H1 (cell line): ENCODE measurements around the gene LHCGR. TPM values are rescaled to one million over a fixed set of nuclear protein-coding genes. Genes with fewer than 3 reads are reported as not detected.

Experiments
- CHD1 ChIP-seq: IDR thresholded peaks from 2 replicates; pipeline ENCODE4 v1.6.1; 2012; ENCODE audit warnings: low read depth, low read length, improper control_type of control experiment
- HDAC6 ChIP-seq: IDR thresholded peaks from one replicate; pipeline ENCODE4 v1.7.1; 2012; ENCODE audit warnings: low read depth, mild to moderate bottlenecking, inconsistent platforms, low read length, moderate library complexity
- KDM1A ChIP-seq: fragments of 200-600, 300-600 bp; sonication (generic); IDR thresholded peaks from 2 replicates; pipeline ENCODE4 v1.7.1; 2016; ENCODE audit warnings: mild to moderate bottlenecking, low read length, borderline replicate concordance
- SRF ChIP-seq: IDR thresholded peaks from 2 replicates; pipeline ENCODE4 v1.6.1; 2011; ENCODE audit warnings: mild to moderate bottlenecking, low read depth, low read length, moderate library complexity
- polyA plus RNA-seq, 7 experiments: library from polyadenylated mRNA; depleted of rRNA in 3 of 7; stranded (reverse) in 5 of 7; unstranded in 2 of 7; fragments of >200 nt in 5 of 7; fragments of 200-250 nt in 2 of 7; gene quantifications; 1 replicate in 5 of 7; 2 replicates in 1 of 7; 4 replicates in 1 of 7; pipeline versions ENCODE4 v1.2.1 to v1.2.3, GENCODE V29; 2011 to 2013; ENCODE audit warnings: missing spikeins in 2 of 7, mixed read lengths in 2 of 7
- total RNA-seq: library from RNA; stranded (reverse); fragmentation: NEBNext Ultra II Directional; extraction: Animal tissue kit (Norgen Biotek cat#: 25700); gene quantifications from 2 replicates; pipeline ENCODE4 v1.2.1, GENCODE V29; 2021

LHCGR gene
- total and polyA plus RNA-seq, 2 of the 8 experiments (the other 6 are each of a cell fraction or from before 2014, with no cell fraction given): 0.30 to 0.73 TPM

DNA sequence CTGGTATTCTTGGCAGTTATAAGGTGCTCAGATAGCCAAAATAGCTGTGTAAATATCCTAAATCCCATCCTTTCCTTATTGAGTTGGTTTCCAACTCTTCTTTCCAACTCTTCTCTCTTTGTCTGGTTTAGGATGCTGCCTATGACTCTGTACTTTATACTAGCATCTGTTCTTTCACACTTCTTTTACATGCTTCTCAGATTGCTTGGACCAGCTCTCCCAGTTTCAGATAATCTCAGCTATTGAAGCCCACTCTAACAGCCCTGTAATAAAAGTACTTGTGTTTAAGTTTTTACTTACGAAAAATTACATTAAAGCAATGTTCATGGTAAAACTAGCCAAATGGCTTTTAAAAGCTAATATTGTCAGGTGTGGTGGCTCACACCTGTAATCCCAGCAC is 14.7 kb upstream of the LHCGR start (continued):
- TF ChIP-seq CHD1 (no peak), KDM1A (no peak), HDAC6 (no peak), SRF (no peak)
